Glomerular endothelial cell (primary cell): ENCODE measurements around the gene PGAM5. TPM values are rescaled to one million over a fixed set of nuclear protein-coding genes. Genes with fewer than 3 reads are reported as not detected.

Experiments
- DNase-seq: peaks from one replicate; pipeline ENCODE4 v3.0.0-alpha.2; 2011; ENCODE audit warnings: low read depth, low spot score; ENCODE audit errors: extremely low read depth
- total RNA-seq: library from RNA; depleted of rRNA; stranded (reverse); fragments of >200 nt; gene quantifications from 2 replicates; pipeline ENCODE4 v1.2.3, GENCODE V29; 2015

The PGAM5 gene
- 42.4 and 45.0 TPM in 2 replicates for total RNA-seq

DNA sequence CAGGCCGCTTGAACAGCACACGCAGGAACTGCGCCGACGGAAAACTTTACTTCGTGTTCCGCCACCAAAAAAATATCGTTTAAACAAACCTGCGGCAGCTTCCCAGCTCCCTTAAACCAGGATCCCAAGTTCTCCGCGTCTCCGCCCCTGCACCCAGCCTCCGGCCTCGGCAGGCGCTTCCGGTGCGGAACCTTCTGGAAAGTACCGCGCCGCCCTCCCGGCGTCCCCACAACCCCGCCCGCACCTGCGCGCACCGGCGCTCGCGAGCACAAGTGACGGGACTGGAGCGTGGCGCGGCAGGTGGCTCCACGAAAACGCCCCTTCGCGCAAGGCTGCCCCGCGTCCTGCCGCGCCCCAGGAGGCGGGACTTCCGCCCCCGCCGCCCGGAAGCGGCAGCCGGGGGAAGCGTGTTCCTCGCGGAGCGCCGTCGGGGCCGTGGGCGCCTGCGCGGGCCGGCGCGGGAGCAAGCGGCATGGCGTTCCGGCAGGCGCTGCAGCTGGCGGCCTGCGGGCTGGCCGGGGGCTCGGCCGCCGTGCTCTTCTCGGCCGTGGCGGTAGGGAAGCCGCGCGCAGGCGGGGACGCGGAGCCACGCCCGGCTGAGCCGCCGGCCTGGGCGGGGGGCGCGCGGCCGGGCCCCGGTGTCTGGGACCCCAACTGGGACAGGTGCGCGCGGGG is at the start of gene PGAM5:
PGAM5 (plus strand) TSS at position 438 of the 675 bp plus-strand sequence; CDS start at position 473, 35 bp downstream.
- DNase-seq: no peak

DNA sequence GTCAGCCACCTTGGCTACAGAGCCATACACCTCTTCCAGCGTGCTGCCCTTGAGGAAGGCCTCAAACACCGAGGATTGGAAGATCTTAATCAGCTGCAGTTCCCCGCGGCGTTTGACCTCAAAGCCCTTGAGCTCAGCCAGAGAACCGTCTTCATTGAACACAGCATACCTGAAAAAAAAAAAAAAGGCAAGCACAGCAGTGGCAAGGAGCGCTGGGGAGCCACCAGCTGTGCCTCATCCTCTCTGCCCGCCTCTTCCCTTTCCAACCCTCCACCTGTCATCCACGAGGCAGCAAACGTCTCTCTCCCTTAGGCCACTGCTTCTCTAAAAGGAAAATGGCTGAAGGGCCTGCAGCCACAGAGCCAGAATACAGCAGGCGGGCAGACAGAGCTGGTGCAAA is 49.6 kb upstream of the PGAM5 start:
- DNase-seq: no peak

GRCh38 chr12:132661972-132662371 is 48.7 kb upstream of the PGAM5 start:
- DNase-seq: no peak

DNA sequence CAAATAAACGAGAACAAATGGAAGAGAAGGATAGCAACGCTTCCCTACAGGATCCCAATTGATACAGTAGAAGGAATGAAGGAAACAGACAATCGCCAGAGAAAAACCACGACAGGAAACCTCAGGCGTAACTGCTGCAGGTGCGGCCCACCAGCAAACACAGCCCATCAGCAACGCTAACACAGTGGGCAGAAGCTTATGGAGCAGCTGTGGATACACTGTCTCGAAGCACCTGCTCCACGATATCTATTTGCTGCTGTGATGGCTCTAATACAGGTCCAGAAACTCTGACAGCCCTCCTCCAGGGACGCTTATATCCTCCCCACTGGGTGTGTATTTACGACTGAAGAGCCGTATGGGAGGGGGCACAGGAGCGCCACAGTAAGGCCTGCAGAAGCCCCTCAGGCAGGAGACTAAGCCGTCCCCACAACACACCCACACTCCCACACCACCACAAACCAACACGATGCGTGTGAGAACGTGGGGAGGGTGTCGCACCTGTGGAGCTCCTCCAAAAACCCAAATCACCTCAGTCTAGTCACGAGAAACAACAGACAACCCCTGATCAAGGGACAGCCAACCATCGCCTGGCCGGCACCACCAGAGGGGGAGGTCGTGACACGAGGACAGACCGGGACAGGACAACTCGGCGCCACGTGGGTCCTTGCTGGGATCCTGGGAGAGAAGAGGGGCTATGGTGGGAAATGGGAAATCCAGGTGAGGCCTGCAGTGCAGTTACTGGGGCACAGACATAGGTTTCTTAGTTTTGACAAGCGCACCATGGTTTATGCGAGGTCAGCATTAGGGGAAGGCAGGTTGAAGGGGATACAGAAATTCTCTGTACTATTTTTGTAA is 47.5 kb upstream of the PGAM5 start:
- DNase-seq: no peak

- DNase-seq: no peak
Observed at GRCh38 chr12:132664206-132665148, 46.2 kb upstream of the PGAM5 start.

DNA sequence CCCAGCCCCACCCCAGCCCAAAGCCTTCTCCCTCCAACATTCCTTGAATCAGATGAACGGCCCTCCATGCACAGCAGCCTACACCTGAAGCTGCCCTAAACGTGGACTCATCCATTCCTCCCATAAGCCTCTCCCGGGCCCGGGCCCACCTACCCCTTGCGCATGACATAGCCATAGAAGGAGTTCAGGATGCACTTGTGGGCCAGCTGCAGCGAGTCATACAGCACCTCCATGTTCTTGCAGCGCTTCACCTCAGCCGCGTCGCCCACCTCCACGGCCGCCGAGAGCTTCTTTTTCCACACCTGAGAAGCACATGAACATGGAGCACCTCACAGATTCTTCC is 45.5 kb upstream of the PGAM5 start:
- no peak for DNase-seq

GRCh38 chr12:132665794-132666193 is 44.8 kb upstream of the PGAM5 start:
- no peak for DNase-seq

GRCh38 chr12:132668191-132669088 is 42.2 kb upstream of the PGAM5 start:
- no peak for DNase-seq

DNA sequence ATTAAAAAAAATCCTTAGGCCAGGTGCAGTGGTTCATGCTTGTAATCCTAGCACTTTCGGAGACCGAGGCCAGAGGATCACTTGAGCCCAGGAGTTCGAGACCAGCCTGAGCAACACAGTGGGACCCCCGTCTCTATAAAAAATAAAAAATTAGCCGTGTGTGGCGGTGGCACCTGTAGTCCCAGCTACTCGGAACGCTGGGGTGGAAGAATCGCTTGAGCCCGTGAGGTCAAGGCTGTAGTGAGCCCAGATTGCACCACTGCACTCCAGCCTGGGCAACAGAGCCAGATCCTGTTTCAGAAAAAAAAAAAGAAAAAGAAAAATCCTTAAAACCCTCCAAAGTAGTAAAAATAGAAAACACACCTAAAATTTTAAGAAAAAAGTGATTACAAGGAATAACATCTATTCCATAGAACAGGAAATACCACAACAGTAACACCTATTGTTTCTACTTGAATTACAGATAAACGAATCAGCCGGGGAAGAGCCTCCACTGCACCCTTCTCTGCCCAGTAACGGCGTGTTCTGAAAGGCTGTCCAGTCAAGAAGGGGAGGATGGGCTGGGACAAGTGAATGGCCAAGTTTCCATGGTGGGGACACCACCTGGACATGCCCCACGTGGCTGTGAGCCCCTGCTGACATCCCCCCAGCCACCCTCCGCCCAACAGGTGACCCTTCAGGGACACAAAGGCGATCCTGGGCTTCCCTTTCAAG is 41.3 kb upstream of the PGAM5 start:
- DNase-seq: no peak

DNA sequence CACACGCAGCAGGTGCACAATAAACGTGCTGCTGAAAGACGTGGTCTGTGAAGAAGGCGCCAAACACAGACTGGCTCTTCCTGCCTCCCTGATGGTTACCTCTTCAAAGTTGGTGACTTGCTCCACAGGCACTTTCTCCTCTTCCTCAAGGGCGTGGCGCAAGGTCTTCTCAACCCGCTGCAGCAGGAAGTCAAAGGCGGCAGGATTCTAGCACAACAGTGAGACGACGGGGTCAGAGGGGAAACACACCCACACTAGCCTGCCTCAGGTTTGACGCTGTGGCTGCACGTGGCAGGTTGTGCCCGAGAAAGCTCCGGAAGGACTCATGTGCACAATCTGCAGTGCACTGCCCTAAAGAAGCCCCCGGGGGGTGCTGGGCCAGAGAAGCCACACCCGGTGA is 38.5 kb upstream of the PGAM5 start:
- no peak for DNase-seq

- no peak for DNase-seq
Observed at GRCh38 chr12:132672678-132673077, 38.0 kb upstream of the PGAM5 start.

DNA sequence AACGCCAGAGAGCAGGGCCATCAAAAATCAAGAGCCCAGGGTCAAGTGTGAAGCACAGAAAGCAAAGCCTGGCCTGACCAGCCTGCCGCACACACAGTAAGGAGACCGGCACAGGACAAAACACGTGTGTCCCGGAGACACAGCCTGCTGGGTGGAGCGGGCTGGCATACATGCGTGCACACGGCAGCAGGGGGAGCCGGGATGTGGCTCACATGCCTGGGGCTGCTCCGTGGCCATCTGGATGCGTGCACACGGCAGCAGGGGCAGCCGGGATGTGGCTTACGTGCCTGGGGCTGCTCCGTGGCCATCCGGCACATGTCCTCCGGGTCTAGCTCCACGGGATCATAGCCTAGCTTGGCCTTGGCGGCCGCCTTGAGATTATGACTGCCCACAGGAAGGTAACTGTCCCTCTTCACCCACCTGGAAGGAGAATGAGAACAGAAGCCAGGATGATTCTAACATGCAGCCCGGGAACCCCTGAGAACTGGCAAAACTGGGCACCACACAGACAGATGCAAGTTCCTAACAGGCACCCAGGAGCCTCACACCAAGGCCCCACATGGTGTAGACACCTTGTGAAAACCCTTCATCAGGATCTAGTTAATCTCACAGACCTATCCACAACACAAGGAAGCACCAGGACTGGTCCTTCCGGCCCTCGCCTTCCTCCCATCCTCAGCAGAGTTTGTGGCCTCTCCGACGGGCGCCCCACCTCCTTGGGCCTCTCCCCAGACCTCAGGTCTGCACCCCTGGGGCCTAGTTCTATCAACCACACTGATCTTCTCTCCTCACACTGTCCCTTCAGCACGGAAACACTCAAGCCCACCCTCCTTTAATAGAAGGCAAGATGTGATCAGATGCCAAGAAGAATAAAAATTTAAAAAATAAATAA is 37.1 kb upstream of the PGAM5 start:
- no peak for DNase-seq

DNA sequence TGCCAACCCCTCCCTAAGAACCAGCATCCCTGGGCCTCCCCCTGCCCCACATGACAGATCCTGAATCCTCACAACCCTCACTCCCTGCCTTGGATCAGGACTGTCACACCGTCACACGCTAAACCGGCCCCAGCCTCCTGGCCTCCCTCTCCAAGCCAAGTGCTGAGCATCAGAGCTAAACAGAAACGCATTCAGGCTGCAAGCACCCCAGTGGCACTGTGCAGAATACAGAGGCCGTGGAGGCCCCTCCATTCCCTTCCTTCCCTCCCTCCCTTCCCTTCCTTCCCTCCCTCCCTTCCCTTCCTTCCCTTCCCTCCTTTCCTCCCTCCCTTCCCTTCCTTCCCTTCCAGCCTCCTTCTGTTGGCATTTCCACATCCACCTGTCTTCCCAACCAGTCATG is 36.1 kb upstream of the PGAM5 start:
- DNase-seq: no peak

DNA sequence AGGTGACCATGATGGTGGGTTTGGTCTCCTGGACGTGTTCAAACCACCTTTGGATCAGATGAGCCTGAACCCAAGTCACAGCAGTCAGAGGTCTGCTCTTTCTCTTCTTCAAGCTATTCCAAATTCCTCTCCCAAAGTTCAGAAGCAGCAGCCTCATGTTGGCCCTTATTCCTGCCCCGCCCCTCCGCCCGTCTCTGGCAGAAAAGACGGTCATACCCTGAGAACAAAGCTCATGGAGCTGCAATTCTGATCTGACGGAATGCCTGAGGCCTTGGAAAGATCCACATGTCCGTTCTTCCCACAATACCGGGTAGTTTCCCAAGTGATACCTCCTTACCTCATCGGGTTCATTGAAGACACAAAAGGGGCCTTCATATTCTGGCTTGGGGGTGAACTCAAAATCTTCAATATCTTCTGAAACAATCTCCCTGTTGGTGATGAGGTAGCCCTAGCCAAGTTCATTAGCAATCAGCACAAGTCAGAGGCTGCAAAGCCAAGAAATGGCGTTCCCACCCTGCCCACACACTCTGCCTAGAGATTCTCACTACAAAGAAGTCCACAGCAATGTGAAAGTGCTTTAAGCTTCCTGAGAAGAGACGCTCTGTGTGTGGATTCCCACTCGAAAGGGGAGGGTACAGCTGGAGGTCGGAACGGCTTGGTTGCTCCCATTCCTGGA is 34.7 kb upstream of the PGAM5 start:
- DNase-seq: no peak

DNA sequence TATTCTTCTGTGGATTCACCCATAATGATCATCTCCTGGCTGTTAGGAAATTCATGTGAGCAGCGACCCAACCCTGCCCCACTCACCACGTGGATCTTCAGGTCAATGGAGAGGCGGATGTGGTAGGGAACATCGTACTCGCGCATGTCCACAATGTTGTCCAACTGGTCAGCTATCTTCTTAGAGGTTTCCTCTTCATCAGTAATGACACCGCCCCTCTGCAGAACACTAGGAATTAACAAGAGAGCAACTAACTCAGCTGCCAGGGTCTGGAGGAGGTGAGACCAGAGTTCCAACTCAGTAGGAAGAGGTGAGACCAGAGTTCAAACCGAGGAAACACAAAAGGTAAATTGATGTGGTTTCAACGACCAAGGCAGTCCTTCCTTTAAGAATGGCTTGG is 33.1 kb upstream of the PGAM5 start:
- no peak for DNase-seq

DNA sequence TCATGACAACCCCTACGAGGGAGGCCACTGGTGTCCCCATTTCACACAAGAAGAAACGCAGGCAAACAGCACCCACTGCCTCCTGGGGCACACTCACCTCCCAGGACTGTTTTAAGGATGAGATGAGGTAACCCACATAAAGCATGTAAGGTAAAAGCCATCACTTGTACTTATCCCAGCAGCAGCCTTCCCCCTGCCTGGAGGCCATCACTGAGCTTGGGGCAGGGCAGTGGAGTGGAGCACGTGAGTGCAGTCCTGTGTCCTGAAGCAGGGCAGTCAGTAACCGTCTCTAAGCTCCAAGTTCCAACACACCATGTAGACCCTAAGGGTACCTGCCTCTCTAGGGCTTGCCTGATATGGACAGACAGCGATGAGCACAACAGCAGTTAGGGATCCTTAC is 25.2 kb upstream of the PGAM5 start:
- no peak for DNase-seq

- DNase-seq: no peak
Observed at GRCh38 chr12:132686825-132687210, 23.8 kb upstream of the PGAM5 start.
